ENCODE measurements around the gene MARCKSL1.

MARCKSL1 gene

DNA sequence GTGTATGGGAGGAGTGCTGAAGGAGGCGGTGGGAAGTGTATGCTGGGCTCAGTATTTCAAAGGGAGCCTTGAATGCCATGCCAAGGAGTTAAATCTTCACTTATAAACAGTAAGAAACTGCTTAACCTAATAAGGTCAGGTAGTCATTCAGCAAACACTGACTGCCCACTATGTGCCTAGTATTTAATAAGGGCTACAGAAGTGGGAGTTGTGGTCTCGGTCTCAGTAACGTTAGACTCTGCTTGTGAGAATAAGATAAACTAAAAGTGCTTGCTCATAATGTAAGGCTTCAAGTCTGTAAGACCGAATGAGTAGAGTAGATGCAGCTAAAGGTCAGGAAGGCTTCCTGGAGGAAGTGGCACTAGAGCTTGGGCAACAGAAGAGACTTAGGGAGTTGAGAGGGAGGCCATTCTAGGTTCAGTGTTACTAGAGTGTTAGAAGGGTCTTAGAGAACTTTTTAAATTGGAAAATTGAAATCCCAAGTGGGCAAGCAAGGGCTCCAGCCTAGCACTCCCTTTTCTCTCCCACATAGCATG, 6.0 kb downstream of the MARCKSL1 start:
- peaks cover 22% of the 10 kb centered on the region for H3K4me1 Mint-ChIP-seq
- TF ChIP-seq, protein P1, sequence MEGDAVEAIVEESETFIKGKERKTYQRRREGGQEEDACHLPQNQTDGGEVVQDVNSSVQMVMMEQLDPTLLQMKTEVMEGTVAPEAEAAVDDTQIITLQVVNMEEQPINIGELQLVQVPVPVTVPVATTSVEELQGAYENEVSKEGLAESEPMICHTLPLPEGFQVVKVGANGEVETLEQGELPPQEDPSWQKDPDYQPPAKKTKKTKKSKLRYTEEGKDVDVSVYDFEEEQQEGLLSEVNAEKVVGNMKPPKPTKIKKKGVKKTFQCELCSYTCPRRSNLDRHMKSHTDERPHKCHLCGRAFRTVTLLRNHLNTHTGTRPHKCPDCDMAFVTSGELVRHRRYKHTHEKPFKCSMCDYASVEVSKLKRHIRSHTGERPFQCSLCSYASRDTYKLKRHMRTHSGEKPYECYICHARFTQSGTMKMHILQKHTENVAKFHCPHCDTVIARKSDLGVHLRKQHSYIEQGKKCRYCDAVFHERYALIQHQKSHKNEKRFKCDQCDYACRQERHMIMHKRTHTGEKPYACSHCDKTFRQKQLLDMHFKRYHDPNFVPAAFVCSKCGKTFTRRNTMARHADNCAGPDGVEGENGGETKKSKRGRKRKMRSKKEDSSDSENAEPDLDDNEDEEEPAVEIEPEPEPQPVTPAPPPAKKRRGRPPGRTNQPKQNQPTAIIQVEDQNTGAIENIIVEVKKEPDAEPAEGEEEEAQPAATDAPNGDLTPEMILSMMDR (IDR thresholded peaks at IDR 0.05; ENCODE audit: unreplicated experiment in 3 of 3), result no peak
- peak overlapping the region in 1 of 3 experiments; percentile 37 for H3K4me3 Mint-ChIP-seq
- H3K36me3 Mint-ChIP-seq (ENCODE audit: low read depth), result peaks cover 81% of the 10 kb centered on the region
- no peaks in the 10 kb centered on the region for H3K9me3 Mint-ChIP-seq
- no peaks in the 10 kb centered on the region for H3K27me3 Mint-ChIP-seq (ENCODE audit: low read depth)
- no peak overlapping the region for H3K27ac Mint-ChIP-seq

DNA sequence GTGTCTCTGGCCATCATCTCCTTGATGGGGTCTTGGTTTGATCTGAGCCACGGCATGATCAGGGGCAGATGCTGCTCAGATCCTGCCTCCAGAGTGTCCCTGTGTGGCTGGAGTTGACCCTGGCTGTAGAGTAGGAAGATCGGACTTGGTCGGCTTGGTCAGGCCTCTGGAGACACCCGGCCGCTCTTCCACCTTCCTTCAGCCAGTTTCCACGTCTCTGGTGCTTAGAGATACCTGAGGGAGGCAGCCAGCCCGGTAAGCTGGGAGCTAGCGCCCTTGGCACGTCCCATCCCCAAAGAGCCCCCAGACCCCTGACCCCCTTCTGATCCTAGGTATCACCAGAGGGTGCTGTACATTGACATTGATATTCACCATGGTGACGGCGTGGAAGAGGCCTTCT, 8.8 kb downstream of the MARCKSL1 start:
- Mint-ChIP-seq H3K27ac (no peak overlapping the region), H3K9me3 (no peaks in the 10 kb centered on the region), H3K4me3 (no peak overlapping the region), H3K36me3 (ENCODE audit: low read depth) (peaks cover 71% of the 10 kb centered on the region), H3K27me3 (ENCODE audit: low read depth) (no peaks in the 10 kb centered on the region), H3K4me1 (peaks cover 6% of the 10 kb centered on the region)
- TF ChIP-seq, protein P1 (IDR thresholded peaks at IDR 0.05; ENCODE audit: unreplicated experiment in 3 of 3), result no peak

DNA sequence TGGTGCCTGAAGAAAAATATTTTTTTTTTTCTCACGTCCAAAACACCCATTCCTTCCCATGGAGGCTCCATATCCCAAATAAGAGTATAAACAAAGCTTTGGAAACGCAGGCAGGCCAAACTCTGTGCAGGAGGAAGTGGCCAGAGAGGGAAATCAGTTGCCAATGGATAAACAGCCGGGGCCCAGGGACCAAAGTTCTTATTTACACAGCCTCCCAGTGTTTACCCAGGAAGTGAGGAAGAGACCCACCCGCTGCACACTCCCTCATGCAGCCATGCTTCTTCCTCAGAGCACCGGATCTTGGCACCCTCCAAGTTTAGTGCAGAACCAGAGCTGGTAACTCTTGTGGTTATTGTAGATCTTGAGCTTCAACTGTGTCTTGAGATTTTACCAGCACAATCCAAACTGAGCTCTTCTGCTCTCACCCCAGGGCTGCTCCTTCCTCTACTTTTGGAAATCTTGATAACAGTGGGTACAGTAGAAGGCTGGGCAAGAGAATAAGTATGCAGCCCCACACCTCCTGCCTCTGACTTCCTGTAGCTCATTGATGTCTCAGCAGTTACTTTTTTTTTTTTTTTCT, 14.2 kb downstream of the MARCKSL1 start:
- H3K4me3 Mint-ChIP-seq, result no peak overlapping the region
- H3K36me3 Mint-ChIP-seq (ENCODE audit: low read depth), result peaks cover 32% of the 10 kb centered on the region
- no peak overlapping the region for H3K27ac Mint-ChIP-seq
- TF ChIP-seq, protein P1 (IDR thresholded peaks at IDR 0.05; ENCODE audit: unreplicated experiment in 3 of 3), result no peak
- H3K4me1 Mint-ChIP-seq, result no peaks in the 10 kb centered on the region
- H3K9me3 Mint-ChIP-seq, result no peaks in the 10 kb centered on the region
- H3K27me3 Mint-ChIP-seq (ENCODE audit: low read depth), result no peaks in the 10 kb centered on the region

DNA sequence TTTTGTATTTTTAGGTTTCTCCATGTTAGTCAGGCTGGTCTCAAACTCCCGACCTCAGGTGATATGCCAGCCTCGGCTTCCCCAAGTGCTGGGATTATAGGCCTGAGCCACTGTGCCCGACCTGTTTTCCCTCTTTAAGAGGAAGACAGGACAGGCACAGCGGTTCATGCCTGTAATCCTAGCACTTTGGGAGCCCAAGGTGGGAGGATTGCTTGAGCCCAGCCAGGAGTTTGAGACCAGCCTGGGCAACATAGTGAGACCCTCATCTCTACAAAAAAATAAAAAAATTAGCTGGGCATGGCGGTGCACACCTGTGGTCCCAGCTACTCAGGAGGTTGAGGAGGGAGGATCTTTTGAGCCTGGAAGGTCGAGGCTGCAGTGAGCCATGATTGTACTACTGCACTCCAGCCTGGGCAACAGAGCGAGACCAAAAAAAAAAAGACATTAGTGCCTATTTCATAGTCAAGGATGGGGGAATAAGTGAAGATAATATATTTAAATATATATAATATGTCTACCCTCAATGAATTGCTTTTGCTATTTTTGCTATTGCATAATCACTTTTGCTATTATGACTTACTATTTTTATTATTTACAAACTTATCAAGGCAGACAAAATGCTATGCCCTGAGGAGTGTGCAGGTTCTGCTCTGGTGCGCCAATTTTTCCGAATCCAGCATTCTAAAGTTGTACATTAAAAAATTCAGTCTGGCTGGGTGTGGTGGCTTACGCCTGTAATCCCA, 17.7 kb downstream of the MARCKSL1 start:
- Mint-ChIP-seq H3K4me1 (no peaks in the 10 kb centered on the region), H3K36me3 (ENCODE audit: low read depth) (peaks cover 30% of the 10 kb centered on the region), H3K27me3 (ENCODE audit: low read depth) (no peaks in the 10 kb centered on the region), H3K27ac (no peak overlapping the region), H3K9me3 (no peaks in the 10 kb centered on the region), H3K4me3 (no peak overlapping the region)
- TF ChIP-seq, protein P1 (IDR thresholded peaks at IDR 0.05; ENCODE audit: unreplicated experiment in 3 of 3), result no peak

- Mint-ChIP-seq H3K9me3 (no peaks in the 10 kb centered on the region), H3K4me1 (no peaks in the 10 kb centered on the region), H3K4me3 (no peak overlapping the region), H3K27me3 (ENCODE audit: low read depth) (no peaks in the 10 kb centered on the region), H3K36me3 (ENCODE audit: low read depth) (peaks cover 26% of the 10 kb centered on the region), H3K27ac (peak overlapping the region in 1 of 3 experiments; percentile 5)
- TF ChIP-seq, protein P1 (IDR thresholded peaks at IDR 0.05; ENCODE audit: unreplicated experiment in 3 of 3), result no peak
Observed at GRCh38 chr1:32316903-32317277, 19.1 kb downstream of the MARCKSL1 start.

Data from nephron (organoid).